GM18508 (cell line): Measurements from ENCODE around the gene CEP63.

Experiments
- ATAC-seq: cut with Tn5 transposase; IDR thresholded peaks from one replicate; pipeline ENCODE4 v1.9.1; 2021; ENCODE audit warnings: moderate number of reproducible peaks; ENCODE audit not compliant: insufficient read depth, unreplicated experiment

CEP63 gene

DNA sequence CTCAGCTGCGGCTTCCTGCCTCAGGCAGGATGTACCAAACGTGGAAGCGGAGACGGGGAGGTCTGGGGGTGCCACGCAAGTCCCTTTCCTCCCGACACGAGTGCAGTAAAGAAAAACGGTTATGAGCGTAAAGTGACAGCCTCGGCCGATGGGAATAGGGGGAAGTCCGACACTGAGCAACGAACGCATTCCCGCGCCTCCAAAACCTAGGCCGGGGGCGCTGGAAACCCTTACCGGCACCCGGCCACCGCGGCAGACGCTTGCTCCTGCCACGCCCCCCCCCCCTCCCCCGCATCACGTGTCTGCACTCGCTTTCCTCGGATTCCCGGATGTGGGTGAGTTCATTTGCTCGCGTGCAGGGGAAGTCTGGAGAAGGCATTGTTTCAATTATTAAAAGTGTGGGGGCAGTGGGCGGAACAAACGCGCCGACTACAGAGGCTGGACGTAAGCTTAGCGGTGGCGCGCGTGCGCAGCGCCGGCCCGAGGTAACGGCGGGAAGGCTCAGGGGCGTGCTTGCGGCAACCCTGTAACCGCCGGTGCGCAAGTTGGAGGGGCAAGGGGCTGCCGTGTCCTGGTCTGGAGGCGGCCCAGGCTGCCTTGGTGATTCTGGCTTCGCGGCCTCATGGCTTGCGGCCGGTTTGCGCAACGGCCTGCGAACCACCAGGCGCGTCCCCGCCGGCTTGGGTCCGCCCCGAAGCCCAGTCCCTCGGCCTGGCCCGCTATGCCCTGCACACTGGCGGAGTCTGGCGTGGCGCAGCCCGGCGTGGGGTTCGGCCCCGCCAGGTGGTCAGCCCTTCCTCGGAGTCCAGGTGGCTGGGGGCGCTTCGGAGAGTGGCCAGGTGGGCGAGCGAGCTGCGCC, at the start of gene CEP63, which contains the start of gene ANAPC13:
Gene CEP63, plus strand, starts transcription at position 340 of the 859 bp plus-strand sequence. CDS start 9,264 bp downstream, outside the sequence.
Gene ANAPC13, minus strand, starts transcription at position 268 of the 859 bp plus-strand sequence. CDS start 3,081 bp downstream, outside the sequence.
- peak; percentile 46 for ATAC-seq

DNA sequence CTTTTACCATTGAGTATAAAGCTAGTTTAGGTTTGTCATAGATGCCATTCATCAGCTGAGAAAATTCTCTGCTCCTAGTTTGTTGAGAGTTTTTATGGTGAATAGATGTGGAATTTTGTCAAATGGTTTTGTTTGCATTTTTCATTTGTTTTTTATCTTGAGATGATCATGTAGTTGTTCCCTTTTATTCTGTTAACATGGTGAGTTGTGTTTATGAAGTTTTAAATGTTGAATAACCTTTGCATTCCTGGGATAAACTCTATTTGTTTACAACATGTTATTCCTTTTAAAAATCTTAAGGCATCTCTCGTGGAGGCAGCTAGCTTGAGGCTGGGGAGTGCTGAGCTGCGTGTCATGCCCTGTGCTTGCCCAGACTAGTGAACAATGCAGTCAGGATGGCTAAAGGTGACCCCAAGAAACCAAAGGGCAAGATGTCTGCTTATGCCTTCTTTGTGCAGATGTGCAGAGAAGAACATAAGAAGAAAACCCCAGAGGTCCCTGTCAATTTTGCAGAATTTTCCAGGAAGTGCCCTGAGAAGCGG, 48.6 kb upstream of the CEP63 start:
- ATAC-seq = no peak

DNA sequence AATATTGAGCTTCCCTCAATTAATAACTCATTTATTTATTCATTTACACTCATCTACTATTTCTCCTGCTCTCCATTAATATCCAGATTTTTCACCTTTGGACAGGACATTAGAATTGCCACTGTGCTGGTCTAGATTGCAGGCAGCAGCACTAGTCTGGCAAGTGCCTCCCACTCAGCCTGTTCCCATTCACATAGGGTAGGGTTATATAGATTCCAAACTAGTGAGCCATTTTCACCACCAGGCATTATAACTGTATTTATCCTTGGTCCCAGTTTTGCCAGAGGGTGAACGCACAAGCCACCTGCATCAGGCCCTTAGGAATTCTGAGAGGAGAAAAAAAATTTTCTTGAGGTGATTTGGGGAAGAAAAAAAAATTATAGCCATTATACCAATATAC, 44.5 kb upstream of the CEP63 start:
- no peak for ATAC-seq

DNA sequence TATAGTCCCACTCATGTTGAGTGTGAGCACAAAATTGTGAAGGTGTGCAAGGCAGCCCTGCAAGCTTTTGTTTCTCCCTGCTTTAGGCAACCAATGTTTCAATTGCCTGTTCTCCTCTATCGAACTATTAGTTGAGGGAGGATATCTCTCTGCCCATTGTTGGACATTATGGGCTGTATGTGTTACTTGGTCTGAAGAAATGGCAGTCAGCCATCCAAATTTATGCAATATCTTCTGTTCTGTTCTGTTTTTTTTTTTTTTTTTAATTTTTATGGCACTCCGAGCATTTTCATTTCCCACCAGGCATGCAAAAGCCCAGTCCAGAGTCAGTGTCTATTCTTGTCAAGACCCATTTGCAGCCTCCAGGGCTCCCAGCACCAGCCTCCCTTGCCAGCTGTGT, 44.0 kb upstream of the CEP63 start:
- ATAC-seq = no peak

GRCh38 chr3:134445095-134445494, 40.8 kb upstream of the CEP63 start:
- ATAC-seq = no peak

- ATAC-seq = no peak
Observed at GRCh38 chr3:134445636-134446035, 40.2 kb upstream of the CEP63 start.

DNA sequence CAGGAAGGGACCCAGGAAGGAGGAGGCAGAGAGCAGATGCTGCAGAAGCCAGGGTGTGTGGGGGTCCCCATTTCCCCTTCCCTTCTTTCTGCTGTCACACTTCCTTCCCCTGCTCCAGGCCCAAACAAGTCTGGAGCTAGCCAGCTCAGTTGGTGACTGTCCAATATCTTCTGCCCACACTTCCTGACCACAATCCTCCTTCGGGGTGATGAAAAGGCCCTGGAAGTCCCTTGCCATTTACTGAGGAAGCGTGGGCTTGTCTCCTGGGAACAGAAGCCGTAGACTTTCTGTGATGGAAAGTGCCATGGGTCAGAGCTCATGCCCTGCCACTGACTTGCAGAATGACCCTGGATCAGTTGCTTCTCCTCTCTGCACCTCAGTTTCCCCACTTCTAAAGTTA, 39.1 kb upstream of the CEP63 start:
- ATAC-seq = no peak

DNA sequence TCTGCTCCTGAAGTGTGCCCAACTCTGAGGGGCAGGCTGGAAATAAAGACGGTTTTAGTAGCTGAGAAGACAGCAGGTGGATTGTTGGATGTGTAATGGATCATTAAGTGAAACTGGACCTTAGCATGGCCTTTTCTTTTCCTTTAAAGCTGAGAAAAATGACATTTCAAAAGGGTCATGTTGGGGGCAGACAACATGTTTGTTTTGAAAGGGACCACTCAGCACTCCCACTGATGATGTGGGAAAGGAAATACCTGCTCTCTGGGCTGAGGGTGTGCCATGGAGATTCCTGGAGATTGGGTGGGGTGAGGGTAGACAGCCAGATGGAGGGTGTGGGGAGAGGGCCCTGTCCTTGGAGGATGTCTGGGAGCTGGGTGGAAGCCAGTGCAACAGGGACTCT, 38.5 kb upstream of the CEP63 start:
- no peak for ATAC-seq

- ATAC-seq = no peak
Observed at GRCh38 chr3:134448664-134449063, 37.2 kb upstream of the CEP63 start.

- ATAC-seq = no peak
Observed at GRCh38 chr3:134449277-134449676, 36.6 kb upstream of the CEP63 start.

DNA sequence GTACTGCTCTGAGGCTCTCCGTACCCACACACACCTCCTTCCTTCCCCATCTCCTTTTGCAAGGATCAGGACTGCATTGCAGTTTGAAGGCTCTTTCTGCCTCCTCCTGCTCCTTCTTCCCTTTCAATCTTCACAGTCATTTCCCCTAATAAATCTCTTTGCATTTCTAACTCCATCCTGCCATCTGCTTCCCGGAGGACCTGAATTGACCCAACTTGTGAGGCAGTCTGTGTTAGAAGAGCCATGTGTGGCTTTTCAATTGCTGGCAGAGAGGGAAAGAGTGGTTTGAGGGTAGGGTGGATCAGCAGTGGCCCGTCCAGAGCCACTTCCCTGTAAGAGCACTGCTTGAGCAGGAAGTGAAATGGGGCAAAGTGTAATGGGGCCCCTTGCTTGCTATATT, 35.9 kb upstream of the CEP63 start:
- ATAC-seq = no peak

- ATAC-seq = no peak
Observed at GRCh38 chr3:134453631-134454030, 32.2 kb upstream of the CEP63 start.

- no peak for ATAC-seq
Observed at GRCh38 chr3:134457376-134458074, 28.3 kb upstream of the CEP63 start.

GRCh38 chr3:134458406-134458945, 27.4 kb upstream of the CEP63 start:
- ATAC-seq = no peak

GRCh38 chr3:134459562-134459961, 26.3 kb upstream of the CEP63 start:
- ATAC-seq = no peak

DNA sequence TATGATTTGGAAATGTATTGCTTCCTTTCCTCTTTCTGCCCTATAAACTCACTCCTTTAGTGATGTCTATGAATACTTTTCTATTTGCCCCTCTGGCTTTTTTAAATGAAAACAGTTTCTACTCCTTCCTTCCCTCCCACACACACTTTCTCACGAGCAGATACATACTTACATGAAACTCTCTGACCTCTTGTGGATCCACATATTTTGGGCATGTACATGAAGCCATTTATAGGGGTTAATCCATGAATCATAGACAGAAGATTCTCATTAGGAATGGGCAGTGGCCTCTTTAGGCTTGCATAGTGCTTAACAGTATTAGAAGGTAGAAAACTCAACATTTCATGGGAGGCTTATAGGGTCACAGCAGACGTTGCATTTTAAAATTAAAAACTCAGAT, 24.9 kb upstream of the CEP63 start:
- ATAC-seq = no peak

DNA sequence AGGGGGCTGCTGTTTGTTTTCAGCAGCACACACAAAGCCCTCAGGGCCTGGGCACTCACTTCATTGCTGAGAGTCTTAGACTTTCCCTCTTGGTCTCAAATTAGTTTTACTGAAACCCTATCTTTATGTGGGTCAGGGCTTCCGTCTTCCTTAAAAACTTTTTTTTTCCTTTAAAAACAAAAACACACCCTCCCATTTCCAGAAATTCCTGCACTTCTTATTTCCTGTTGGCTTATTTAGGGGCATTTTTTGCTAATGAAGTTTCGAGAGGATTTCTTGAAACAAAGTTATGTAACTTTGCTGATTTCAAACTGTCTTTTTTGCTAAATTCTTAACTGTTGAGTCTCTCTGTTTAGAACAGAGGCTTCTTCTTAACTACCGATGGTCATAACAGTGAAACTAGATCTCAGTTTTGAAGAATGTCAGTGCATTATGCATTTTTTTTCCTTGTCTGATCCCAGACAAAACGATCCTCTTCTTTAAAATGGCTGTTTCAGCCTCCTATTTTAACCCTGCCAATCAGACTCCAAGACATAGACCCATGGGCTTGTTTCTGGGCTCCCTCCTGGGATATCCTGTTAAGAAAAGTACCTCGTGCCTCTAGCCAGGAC, 23.4 kb upstream of the CEP63 start:
- ATAC-seq = no peak

DNA sequence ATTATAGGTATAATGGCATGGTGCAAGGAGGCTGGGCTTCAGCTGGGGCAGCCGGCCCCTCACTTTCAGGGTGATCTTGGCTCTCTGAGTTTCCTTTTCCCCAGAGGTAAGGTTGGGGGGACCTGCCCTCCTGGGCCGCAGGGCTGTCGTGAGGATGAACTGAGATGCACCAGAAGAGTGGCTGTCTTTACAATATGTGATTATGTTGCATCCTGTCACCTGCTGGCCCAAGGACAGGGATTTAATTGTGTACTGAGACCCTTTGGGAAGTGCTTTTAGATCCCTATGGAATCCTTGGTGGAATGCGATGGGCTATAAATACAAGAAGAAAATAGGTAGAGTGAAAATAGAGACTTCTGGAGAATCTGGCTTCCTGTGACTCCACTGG, 22.2 kb upstream of the CEP63 start:
- ATAC-seq = no peak

DNA sequence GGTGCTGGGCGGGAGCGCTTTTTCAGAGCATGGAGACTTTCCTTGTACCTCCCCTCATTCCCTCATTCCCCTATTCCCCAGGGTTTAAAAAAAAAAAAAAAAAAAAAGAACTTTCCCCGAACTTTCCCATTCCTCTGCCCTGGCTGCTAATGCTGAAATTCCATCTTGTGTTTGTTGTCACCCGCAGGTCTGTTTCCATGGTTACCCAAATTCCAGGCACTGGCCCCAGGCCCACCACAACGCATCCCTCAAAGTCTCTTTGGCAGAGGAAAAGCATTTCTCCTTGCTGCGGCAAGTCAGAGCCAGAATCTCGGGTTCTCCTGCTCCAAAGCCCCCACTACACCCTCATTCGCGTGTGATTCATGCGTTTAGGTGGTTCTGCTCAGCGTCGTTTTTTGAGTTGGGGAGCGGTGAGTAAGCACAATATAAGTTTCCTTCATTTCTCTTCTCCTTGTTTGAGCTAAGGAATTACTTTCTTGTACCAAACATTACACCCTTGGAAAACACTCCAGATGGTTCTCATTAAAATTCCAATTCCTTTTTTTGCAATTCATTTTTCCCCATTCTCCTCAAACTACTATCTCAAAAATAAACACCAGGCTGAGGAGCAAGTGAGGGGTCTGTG, 21.7 kb upstream of the CEP63 start:
- no peak for ATAC-seq

DNA sequence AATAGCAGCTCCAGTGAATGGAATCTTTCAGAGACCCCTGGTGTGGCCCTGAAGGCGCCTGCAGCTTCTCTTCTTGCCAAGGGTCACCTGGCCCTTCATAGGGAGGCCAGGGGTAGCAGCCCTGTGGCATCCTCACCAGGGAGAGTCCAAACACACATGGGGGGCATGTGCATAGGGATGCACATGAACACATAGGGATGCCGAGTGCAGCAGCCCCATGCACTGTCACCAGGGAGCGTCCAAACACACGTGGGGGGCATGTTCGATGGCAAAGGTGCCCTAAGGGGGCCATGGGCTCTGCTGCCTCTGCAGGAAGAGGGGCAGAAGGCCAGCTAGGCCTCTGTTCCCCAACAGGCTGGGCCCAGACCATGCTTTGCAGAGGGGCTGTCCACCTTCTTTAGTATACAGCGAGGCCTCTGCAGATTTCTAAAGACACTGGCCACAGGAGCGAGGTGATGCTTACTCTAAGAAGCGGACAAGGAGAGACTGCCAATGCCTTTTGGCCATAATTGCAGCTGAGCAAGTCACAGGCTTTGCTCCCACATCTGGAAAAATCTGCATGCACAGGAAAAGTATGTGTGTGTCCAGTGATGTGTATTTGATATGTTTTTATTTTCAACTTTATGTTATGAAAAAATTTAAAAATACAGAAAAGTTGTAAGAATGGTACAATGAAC, 21.0 kb upstream of the CEP63 start:
- no peak for ATAC-seq
